ENCODE measurements around the gene GPRC5B. TPM values are rescaled to one million over a fixed set of nuclear protein-coding genes. Genes with fewer than 3 reads are reported as not detected.

Gene GPRC5B
- total RNA-seq, 1 donor from 2014 or later, result 0.46 TPM

DNA sequence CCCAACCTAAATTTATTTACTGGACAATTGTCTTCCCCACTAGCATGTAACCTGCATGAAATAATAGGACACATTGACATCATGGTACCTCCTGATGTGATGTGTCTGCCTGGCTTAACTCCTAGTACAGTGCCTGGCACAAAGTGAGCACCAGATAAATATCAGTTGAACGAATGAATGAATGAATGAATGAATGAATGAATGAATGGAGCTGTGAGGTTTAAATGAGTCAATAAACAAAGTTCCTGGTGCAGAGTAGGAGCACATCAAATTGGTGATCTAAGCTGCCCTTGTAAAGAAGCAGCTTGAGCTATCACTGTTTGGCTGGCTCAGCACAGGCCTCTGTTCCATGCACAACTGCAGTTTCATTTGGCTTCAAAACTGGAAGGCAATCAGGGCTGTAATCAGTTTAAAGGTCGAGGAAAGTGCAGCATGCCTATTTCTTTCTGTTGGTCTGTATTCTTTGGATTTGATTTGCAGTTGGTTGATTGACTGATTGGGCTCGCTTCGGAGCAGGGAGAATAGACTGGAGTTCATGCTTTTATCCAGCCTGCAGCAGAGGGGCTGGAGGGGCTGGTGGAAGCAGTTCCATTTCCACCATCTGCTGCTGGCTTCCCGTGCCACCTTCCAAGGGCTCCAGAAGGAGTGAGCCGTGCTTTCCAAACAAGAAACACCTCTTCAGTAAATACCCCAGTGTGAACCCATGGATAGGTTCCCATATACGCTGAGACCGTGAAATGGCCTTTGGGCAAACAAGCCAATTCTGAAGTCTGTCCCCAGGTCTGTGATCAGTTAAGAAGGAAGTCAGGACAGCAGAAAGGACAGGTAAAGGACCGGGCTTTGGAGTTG is 54.6 kb downstream of the GPRC5B start:
- DNase-seq (ENCODE audit: extremely low spot score, unreplicated experiment), result no peak
- TF ChIP-seq, protein P1, sequence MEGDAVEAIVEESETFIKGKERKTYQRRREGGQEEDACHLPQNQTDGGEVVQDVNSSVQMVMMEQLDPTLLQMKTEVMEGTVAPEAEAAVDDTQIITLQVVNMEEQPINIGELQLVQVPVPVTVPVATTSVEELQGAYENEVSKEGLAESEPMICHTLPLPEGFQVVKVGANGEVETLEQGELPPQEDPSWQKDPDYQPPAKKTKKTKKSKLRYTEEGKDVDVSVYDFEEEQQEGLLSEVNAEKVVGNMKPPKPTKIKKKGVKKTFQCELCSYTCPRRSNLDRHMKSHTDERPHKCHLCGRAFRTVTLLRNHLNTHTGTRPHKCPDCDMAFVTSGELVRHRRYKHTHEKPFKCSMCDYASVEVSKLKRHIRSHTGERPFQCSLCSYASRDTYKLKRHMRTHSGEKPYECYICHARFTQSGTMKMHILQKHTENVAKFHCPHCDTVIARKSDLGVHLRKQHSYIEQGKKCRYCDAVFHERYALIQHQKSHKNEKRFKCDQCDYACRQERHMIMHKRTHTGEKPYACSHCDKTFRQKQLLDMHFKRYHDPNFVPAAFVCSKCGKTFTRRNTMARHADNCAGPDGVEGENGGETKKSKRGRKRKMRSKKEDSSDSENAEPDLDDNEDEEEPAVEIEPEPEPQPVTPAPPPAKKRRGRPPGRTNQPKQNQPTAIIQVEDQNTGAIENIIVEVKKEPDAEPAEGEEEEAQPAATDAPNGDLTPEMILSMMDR (IDR thresholded peaks at IDR 0.05), result no peak
- Mint-ChIP-seq H3K9me3 (ENCODE audit: unreplicated experiment) (no peaks in the 10 kb centered on the region), H3K27me3 (ENCODE audit: unreplicated experiment) (no peaks in the 10 kb centered on the region), H3K27ac (ENCODE audit: unreplicated experiment) (no peak overlapping the region), H3K4me1 (ENCODE audit: unreplicated experiment) (peaks cover 9% of the 10 kb centered on the region), H3K36me3 (ENCODE audit: unreplicated experiment) (no peaks in the 10 kb centered on the region), H3K4me3 (ENCODE audit: unreplicated experiment) (no peak overlapping the region)

DNA sequence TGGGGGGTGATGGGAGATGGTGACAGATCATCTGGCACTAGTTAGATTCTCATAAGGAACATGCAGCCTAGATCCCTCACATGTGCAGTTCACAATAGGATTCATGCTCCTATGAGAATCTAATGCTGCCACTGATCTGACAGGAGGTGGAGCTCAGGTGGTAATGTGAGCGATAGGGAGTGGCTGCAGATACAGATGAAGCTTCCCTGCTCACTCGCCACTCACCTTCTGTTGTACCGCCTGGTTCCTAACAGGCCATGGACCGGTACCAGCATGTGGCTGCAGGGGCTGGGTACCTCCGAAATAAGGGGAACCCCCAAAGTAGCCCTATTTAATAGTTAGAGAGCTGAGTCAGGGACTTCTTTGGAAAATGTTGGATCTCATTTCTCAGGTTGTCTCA is 60.4 kb downstream of the GPRC5B start:
- Mint-ChIP-seq H3K36me3 (ENCODE audit: unreplicated experiment) (no peaks in the 10 kb centered on the region), H3K4me1 (ENCODE audit: unreplicated experiment) (no peaks in the 10 kb centered on the region), H3K27ac (ENCODE audit: unreplicated experiment) (no peak overlapping the region), H3K4me3 (ENCODE audit: unreplicated experiment) (no peak overlapping the region), H3K27me3 (ENCODE audit: unreplicated experiment) (no peaks in the 10 kb centered on the region), H3K9me3 (ENCODE audit: unreplicated experiment) (no peaks in the 10 kb centered on the region)
- TF ChIP-seq, protein P1 (IDR thresholded peaks at IDR 0.05), result no peak
- DNase-seq (ENCODE audit: extremely low spot score, unreplicated experiment), result no peak

DNA sequence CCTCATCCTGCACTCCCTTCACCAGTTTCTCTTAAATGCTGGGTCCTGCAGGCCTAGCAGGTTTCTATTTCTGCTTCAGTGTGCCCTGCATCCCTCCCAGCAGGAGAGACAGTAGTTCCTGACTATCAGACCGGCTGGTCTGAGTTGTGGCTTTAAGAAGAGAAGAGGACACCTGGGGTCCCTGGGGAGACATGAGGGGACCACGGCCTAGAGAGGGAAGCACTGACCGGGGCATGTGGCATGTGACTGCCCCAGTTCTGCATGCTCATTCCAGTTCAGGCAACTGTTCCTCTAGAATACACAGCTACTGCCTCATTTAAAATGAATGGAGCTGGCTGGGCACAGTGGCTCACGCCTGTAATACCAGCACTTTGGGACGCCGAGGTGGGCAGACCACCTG is 61.3 kb downstream of the GPRC5B start:
- no peak for DNase-seq (ENCODE audit: extremely low spot score, unreplicated experiment)
- no peaks in the 10 kb centered on the region for H3K27me3 Mint-ChIP-seq (ENCODE audit: unreplicated experiment)
- no peaks in the 10 kb centered on the region for H3K9me3 Mint-ChIP-seq (ENCODE audit: unreplicated experiment)
- H3K27ac Mint-ChIP-seq (ENCODE audit: unreplicated experiment), result no peak overlapping the region
- H3K4me3 Mint-ChIP-seq (ENCODE audit: unreplicated experiment), result no peak overlapping the region
- TF ChIP-seq, protein P1 (IDR thresholded peaks at IDR 0.05), result no peak
- no peaks in the 10 kb centered on the region for H3K4me1 Mint-ChIP-seq (ENCODE audit: unreplicated experiment)
- no peaks in the 10 kb centered on the region for H3K36me3 Mint-ChIP-seq (ENCODE audit: unreplicated experiment)

DNA sequence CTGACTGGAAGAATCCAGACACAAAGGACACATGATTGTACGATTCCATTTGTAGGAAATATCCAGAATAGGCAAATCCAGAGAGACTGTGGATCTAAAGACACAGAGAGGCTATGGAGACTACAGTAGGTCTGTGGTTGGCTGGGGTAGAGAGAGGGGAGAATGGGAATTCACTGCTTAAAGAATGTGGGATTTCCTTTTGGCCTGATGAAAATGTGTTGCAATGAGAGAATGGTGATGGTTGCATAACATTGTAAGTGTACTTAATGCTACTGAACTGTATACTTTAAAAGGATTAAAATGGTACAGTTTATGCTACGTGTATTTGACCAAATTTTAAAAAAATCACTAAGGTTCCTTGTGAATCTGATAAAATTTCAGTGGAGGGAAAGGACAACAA is 62.1 kb downstream of the GPRC5B start:
- H3K4me3 Mint-ChIP-seq (ENCODE audit: unreplicated experiment), result no peak overlapping the region

DNA sequence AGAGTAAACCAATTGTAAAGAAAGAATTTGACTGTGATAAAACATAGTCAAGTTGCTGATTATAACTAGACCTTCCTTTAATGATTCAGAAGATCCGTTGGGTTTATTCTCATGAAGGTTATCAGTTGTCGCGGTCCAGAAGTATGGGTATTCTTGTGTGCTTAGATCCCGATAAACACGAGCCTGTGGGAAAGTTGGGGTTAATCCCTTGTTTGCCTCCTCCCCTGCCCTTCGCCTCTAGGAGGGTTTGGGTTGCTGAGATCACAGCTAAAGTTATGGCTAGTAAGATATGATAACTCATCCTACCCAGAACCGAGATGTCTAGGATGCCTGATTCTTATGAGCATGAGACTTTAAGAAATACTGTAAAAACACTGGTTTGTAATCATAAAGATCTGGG is 66.8 kb downstream of the GPRC5B start:
- H3K9me3 Mint-ChIP-seq (ENCODE audit: unreplicated experiment), result peaks cover 7% of the 10 kb centered on the region
- H3K4me1 Mint-ChIP-seq (ENCODE audit: unreplicated experiment), result no peaks in the 10 kb centered on the region
- H3K36me3 Mint-ChIP-seq (ENCODE audit: unreplicated experiment), result no peaks in the 10 kb centered on the region
- TF ChIP-seq, protein P1 (IDR thresholded peaks at IDR 0.05), result no peak
- H3K27ac Mint-ChIP-seq (ENCODE audit: unreplicated experiment), result no peak overlapping the region
- no peak overlapping the region for H3K4me3 Mint-ChIP-seq (ENCODE audit: unreplicated experiment)
- DNase-seq (ENCODE audit: extremely low spot score, unreplicated experiment), result no peak
- H3K27me3 Mint-ChIP-seq (ENCODE audit: unreplicated experiment), result no peaks in the 10 kb centered on the region

More for the DNA sequence above, 62.1 kb downstream of the GPRC5B start:
- DNase-seq (ENCODE audit: extremely low spot score, unreplicated experiment), result no peak
- Mint-ChIP-seq H3K27ac (ENCODE audit: unreplicated experiment) (no peak overlapping the region), H3K36me3 (ENCODE audit: unreplicated experiment) (no peaks in the 10 kb centered on the region), H3K9me3 (ENCODE audit: unreplicated experiment) (no peaks in the 10 kb centered on the region), H3K27me3 (ENCODE audit: unreplicated experiment) (no peaks in the 10 kb centered on the region), H3K4me1 (ENCODE audit: unreplicated experiment) (no peaks in the 10 kb centered on the region)
- TF ChIP-seq, protein P1 (IDR thresholded peaks at IDR 0.05), result no peak
